ENCODE data around the gene NAP1L4.

The NAP1L4 gene

DNA sequence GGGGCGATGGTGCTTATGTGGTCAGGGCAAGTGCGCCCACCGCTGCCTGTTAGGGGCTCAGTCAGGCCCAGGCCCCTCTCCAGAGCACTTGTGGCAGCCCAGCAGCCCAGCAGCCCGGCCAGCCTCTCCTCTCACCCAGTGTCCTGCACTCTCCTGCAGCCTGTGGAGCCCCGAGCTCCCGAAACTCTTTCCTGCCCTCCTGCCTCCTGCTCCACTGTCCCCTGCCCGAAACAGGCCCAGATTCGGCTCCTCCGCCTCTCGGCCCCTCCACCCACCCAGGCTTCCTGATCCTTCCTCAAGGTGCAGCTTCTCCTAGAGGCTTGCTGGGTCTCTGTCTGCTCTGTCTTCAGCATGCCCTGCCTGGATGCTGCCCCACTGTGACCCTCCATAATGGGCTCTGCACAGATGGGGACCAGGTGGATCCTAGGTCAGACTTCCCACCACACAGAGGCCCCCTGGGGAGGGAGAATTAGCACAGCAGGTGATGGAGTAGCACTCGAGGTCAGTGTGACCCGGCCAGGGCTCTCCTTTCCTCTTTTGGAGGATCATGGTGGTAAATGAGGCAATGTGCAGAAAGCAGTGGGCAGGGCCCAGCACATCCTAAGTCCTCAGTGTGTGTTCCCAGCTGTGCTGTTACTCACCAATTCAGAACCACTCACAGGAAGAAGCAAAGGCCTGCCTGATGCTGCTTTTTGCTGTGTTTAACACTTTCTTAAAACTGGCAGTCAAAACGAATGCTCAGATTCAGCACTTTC, 18.6 kb upstream of the NAP1L4 start:
- no peak for DNase-seq

DNA sequence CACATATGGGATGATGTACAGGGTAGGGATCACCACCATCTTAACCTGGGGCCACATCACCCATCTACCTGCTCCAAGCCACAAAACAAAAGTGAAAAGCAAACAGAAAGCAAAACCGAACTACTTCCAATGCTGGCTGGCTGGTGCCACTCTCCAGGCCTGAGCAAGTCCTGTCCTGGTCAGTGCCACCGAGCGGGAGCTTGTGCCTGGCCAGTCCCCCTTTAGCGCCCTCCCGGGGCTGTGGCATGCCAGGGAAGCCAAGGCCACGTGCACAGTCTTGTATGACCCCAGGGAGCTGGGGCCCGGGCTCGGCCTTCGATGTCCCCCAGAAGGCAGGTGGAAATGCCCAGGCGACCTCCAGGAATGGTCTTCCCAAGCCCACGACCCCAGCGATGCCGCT, 17.9 kb upstream of the NAP1L4 start:
- DNase-seq: no peak

DNA sequence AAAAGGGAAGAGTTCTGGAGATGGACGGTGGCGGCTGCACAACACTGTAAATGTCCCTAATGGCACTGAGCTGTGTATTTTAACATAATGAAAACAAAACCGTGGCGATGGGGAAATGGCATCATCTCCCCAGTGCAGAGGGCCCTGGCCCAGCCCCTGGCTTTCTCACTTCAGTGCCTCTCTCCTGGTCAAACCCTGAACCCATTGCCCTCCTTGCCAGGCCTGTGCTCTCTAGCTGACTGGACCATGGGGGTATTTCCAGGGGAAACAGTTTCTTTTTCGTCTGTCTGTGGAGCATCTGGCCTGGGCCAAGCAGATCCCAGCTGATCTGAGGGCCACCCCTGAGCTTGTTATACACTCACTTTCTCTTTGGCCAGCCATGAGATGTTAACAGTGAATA, 17.4 kb upstream of the NAP1L4 start:
- no peak for DNase-seq

DNA sequence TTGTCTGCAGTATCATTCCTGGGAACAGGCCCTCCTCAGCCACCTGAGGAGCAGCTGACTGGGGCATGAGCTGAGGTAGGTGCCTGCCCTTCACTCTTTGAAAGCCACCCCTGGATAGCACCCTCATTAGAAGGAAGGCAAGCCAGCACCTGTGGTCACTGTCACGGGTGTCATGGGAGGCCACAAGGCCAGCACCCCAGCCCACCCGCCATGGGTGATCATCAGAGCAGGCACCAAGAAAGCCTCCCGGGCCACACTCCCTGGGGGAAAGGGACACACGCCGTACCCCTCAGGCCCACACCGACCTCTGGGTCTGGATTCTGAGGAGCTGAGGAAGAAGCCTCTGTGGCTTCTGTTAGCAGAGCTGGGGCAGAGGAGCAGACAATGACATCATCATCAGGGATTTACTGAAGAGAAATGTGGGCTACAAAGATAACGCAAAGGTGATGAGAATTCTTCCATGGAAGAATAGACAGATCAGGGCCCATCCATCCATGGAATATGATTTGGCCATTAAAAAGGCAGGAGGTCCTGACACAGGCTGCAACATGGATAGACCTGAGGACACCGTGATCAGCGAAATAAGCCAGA, 16.7 kb upstream of the NAP1L4 start:
- no peak for DNase-seq

DNA sequence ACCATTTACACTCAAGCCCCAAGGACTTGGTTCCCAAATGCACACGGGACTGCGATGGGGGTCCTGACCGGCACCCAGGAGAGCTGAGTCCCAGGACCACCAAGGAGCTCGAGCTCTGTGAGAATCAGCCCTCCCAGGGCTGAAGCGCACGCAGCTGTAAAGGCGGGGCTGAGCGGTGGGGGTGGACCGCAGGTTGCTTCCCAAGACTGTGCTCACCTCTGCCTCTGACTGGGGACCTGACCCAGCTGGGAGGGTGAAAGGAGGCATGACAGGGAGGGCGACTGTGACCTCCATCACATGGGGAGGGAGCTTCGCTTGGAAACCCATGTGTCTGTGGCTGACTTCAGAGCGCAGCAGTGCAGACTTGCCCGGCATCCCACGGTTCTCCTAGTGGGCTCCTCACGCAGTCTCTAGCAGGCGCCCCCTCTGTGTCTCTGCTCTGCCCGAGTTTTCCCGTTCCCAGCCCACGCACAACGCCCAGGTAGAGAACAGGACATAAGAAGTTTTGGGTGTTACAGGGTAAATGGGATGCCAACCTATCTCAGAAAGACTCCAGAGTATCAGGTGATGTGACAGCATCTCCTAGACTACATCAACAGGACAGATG, 15.4 kb upstream of the NAP1L4 start:
- no peak for DNase-seq

DNA sequence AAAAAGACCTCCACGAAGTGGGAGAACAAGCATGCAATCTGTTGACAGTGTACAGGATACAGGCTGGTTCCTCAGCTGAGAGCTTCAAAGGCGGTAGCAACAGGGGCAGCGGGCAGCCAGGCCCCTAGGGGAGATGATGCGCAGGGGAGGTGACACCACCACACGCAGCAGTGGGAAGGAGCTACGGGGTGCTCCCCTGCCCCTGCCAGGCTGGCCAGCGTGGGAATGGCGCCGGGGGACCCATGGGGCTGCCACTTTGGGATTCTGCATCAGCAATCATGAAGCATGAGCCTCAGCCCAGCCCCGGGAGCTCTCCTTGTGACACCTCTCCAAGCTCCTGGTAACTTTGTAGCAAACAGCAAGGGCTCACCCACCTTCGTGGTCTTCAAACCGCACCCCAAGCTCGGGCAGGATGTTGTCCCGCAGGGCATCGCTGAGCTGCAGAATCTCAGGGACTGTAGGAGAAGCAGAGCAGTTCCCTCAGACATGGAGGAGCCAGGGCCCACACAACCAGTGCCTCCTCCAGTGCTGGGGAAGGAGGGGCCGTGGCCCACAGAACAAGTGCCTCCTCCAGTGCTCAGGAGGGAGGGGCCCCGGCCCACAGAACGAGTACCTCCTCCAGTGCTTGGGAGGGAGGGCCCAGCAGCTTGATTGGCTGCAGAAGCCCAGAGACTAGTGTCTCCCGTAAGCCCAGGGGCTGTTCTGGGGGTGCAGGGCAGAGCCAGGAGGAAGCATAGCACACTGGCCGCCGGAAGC, 14.6 kb upstream of the NAP1L4 start:
- DNase-seq: no peak

DNA sequence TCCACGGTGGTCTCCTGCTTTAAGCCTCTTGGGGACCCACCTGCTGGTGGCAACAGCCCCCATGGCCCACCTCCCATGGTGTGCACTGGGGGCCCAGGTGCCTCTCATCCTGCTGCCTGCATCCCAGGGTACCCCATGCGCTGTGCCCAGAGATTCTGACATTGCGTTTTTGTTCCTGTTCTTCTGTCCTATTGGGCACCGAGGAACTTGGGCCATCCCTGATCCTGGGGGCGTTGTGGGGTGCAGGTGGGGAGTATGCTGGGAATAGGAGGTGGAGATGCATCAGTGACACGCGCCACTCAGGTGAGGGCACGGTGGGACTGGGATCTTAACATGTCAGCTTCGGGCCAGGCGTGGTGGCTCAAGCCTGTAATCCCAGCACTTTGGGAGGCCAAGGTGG, 12.4 kb upstream of the NAP1L4 start:
- DNase-seq: no peak

DNA sequence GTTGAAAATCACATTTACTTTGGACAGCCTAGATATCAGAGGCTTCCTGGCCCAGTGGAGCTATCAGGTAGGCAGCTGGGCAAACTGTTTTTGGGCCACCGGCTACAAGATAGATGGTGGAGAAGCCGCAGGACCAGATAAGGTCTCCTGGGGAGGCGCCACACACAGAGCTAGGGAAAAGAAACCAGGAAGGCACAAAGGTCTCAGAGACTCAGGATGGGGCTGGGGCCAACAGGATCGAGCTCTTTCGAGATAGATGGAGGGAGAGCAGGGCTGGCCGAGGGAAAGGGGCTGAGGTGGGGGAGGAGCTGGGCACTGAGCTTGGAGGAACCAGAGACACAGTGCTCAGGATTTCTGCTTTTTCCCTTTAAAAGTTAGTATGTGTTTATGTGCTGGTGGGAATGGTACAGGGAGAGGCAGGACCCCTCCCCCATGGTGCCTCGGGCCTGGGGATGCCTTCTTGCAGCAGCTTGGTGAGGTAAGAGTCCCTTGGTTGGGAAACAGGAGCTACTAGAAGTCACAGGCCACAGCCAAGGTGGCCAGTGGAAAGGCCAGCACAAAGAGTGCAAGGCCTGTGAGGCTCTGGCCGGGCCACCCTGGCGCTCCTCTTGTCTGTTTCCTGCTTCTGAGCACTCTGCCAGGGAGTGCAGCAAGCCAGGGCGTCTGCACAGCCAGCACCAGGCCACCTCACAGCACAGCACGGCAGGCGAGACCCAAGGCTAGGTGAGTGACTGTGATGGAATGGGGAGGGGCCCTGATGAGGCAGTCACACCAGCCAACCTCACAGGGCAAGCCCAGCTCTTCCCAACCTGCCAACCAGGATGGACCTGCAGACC, 11.5 kb upstream of the NAP1L4 start:
- DNase-seq: no peak

DNA sequence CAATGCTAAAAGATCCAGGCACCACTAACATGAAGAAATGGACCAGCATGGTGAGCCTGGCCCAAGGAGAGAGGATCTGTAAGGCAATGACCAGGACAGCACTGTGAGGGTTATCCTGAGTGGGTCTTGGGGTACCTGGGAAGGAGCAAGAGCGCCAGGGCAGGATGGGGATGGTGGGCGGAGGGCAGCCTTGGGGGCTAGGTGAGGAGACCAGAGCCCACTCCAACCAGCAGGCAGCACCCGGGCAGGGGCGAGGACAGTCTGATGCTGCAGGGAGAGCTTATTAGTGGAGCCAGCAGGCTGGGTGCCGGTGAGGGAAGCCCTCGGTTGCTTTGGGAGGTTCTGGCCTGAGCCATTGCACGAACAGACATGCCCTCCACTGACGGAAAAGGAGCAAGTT, 10.7 kb upstream of the NAP1L4 start:
- no peak for DNase-seq

DNA sequence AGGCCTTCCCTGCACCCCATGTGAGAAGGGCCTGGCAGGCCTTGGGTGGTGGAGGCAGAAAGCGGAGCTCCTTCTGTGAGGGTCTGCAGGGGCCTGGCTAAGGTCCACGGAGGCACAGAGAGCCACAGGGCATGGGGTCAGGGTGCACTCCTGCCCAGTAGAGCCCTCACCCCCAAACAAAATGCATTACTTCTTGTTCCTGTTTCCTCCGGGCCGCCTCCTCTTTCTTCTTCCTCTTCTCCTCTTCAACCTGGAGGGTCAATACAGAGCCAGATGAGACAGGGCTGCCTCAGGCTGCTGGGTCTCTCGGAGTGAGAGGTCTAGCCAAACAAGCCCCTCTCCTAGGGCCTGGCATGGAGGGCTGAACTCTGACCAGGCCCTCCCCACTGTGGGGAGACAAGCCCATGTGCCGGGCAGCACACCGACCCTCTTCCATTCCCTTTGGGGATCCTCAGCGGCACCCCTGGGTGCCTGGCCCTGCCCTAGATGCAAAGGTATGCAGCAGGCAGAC, 10.3 kb upstream of the NAP1L4 start:
- DNase-seq: no peak

DNA sequence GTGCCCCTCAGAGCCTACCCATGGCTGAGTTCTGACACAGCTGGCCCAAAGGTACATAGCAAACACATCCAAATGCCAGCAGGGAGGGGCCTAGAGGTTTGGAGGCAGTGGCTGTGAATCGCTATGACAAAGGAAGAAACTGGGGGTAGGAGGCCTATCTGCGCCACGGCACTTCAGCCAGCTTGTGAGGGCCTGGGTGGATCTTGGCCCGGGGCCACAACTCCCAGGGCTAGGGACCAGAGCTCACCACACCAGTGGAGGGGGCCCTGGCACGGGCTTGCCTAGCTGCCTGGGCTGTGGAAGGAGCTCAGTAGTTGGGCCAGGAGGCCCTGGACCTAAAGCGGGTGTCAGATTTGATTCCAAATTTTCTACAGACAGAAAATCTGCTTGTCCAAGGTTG, 9.4 kb upstream of the NAP1L4 start:
- DNase-seq: no peak

DNA sequence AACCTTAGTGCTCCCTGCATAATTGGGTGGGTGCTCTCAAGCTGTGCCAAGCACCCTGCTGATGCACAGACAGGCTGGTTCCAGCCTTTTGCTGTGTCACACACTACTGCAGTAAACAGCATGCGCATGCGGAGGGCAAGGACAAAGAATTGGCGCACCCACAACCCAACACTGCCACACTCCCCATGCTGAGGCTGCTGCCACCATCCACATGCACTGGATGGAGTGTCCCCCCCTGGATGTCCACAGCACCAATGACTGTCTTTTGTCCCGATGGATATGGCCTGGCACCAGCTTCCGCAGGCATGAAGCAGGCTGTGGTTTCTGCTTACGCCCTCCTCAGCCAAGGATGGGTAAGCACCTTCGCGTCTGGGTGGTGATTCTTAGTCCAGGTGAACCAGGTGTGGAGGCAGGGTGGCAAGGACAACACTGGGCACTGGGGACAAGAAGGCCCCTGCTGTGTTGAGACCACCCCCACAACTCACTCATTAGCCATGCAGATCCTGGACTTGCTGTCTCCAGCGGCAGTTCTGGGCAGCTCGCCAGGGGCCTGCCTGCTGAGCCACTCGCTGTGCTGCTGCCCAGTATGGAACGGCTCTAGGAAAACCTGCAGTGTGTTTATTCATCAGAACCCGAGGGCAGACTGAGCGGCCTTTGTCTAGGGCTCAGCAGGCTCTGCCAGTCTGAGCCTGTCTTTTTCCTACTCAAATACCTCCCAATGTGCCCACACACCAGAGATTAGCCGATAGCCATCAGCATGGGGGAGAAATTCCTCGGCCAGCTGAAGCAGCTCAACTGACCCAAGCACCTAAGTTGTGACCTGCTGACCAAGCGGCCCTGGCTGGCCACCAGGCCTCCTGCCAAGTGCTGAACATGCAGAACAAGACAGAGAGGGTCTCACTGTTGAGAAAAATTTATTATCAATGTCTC, 8.2 kb upstream of the NAP1L4 start:
- DNase-seq: no peak

DNA sequence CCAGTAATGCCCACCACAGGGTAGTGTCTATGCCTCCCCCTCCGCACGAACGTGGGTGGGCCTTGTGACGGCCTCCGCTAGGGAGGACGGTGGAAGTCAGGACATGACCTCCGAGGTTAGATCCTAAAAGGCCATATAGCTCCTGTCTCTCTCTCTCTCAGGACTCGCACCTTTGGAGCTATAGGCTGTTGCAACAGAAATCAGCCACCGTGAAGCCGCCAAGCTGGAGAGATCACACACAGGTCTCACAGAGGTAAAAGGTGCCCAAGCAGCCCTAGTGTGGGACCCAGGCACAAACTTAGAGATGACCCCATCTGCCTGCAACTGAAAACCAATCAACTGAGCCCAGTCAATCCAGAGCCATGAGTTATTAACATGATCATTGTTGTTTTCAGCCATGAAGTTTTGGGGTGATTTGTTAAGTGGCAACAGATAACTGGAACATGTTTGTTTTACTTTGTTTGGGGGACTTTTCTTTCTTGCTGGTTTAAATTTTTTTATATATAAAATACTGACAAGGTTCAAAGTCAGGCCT, 7.4 kb upstream of the NAP1L4 start:
- DNase-seq: no peak

DNA sequence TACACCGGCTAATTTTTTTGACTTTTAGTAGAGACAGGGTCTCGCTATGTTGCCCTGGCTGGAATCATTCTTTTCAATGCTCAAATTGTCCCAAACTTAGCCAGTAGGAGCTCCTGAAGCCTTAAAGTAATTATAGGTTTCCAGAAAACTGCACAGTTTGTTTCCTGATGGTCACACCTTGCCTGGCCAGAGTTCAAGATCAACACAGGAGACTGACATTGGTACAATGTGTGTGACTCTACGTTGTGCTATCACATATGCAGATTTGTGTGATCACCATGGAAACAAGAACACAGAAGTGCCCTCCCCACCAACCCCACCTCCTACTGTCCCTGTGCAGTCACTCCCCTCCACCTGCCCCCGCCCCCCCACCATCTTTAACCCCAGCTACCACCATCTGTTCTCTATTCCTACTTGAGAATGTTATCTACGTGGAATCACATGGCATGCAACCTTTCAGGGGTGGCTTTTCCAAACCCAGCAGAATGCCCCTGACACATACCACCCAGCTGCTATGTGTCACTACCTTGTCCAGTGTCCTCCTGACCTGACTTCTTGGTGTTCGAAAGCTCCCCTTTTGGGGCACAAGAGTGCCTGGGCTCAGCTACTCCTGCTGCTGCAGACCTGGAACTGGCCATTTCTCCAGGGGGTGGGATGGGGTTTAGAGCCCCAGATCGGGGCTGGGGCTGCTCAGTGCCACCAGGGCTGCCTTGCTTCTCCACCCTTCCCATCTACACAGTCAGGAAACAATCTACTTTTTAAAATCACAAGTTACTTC, 6.1 kb upstream of the NAP1L4 start:
- no peak for DNase-seq

DNA sequence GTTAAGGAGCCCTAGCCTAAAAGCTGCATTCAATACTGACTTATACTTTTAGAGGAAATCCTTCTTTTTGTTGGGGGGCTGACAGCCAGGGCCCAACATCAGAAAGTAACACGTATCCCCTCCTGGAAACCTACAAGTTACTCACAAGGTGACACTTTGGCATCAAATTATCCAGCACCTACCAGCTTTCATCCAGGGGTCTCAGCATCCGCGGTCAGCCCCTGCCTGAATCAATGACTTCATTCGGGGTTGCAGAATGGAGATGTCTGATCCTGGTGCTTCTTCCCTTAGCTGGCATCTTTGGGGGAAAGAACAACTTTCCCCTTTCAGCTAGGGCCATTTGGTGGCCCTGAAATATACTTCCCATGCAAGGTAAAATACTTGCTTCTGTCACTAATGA, 5.3 kb upstream of the NAP1L4 start:
- DNase-seq: no peak

DNA sequence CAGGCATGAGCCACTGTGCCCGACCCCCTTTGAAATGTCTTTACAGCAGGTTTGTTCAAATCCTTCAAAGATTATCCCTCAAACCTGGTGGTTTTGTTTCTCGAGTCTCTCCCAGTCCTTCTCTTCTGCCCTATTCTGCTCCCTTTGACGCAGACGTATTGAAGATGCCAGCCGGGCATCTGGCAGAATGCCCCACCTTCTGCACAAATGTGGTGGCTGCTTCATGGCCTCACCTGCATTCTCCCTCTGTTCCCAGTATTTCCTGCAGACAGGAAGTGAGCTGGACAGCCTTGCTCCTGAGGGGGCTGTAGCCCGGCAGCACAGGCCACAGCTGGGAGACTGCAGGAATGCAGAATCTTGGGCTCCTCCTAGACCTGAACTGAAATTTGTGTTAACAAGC, 4.8 kb upstream of the NAP1L4 start:
- no peak for DNase-seq

DNA sequence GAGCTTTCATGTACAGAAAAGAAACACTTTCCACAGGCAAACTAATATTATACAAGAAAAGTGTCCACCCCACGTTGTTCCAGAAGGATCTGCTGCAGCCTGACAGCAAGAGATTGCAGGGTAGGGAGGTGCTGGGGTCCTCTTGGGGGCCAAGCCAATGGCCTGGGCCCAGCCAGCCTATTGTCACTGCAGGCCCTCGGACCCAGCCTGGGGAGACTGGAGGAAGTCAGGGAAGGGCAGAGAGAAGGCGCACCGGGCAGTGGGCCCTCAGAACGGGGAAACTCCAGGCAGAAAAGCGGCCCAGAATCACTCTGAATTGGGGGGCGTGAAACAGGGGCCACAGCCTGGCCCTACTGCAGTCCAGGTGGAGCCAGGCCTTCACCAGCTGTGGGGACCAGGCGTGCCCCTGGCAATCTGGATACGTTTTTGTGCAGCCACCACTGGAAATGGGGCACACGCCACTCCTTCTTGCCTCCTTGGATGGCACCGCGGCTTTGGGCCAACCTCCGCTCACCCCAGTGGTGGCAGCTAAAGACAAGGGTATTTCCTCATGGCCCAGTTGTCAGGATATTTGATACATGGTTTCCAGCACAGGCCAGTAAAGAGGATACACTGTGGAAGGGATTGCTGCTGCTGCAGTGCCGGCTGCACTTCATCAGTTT, 3.9 kb upstream of the NAP1L4 start:
- DNase-seq: no peak

DNA sequence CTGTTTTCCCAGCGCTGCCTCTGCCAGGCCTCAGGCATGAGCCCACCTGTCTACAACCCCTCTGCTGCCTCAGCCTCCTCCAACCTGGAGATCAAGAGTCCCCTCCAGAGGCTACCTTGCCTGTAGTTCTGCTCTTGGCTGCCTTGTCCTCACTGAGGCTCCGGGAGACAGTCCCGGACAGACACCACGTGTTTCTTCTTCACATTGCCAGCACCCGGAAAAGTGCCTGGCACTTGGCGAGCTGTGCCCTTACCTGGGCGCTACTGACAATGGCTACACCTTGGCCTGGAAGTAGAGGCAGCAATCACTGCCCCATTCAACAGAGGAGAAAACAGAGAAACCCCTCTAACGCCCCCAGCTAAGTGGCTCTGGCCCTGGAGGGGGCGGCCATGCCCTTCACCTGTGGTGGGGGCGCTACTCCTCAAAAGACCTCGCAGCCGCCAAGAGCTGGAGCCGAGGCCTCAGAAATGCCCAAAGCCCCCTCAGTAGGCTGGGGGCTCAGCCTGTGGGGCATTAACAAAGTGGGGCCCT, 3.0 kb upstream of the NAP1L4 start:
- no peak for DNase-seq

DNA sequence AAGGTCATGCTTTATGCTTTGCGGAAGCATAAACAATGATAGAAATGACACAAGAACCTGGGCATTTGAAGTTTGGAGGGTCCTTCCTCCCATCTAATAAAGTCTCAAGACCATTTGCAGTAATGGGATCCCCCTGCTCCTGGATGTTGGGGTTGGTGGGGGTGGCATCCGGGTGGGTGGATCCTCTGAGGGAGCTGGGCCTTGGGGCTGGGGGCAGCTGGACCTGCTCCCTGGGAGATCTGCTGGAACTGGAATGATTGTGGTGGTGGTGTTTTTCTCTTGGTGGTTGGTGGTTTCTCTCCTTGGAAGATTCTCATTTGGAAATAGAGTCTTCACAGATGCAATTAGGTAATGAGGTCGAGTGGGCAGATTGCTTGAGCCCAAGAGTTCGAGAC, 2.2 kb upstream of the NAP1L4 start:
- no peak for DNase-seq

DNA sequence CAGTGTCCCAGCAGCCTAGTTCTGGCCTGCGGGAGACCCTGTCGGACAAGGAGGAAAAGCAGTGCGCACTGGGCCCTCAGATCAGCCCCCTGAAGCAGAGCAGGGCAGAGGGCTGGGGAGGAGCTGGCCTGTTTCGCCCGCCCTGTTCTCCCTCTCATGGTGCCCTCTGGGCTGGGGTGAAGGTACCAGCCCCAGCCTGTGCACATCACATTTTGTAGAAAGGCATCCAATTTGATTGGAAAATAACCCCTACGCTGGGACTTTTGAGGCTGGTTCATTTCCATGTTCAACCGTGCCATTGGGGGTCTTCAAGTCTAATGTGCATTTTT, 832 bp upstream of the NAP1L4 start:
- peak; percentile 6 for DNase-seq

All from stimulated activated naive CD4-positive, alpha-beta T cell treated with Interleukin-2 at 50 U/mL for 16 hours (primary cell).